GM19395 (cell line): ENCODE measurements around the gene HSCB.
"Not testable (repeated sequence)": the region's sequence is repeated elsewhere in the genome, so short reads cannot be mapped to it uniquely, and the experiment has no call there.

Experiments
- ATAC-seq: cut with Tn5 transposase; IDR thresholded peaks from one replicate; pipeline ENCODE4 v1.9.1; 2021; ENCODE audit warnings: mild to moderate bottlenecking, moderate library complexity; ENCODE audit not compliant: unreplicated experiment

HSCB gene, protein sequence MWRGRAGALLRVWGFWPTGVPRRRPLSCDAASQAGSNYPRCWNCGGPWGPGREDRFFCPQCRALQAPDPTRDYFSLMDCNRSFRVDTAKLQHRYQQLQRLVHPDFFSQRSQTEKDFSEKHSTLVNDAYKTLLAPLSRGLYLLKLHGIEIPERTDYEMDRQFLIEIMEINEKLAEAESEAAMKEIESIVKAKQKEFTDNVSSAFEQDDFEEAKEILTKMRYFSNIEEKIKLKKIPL

DNA sequence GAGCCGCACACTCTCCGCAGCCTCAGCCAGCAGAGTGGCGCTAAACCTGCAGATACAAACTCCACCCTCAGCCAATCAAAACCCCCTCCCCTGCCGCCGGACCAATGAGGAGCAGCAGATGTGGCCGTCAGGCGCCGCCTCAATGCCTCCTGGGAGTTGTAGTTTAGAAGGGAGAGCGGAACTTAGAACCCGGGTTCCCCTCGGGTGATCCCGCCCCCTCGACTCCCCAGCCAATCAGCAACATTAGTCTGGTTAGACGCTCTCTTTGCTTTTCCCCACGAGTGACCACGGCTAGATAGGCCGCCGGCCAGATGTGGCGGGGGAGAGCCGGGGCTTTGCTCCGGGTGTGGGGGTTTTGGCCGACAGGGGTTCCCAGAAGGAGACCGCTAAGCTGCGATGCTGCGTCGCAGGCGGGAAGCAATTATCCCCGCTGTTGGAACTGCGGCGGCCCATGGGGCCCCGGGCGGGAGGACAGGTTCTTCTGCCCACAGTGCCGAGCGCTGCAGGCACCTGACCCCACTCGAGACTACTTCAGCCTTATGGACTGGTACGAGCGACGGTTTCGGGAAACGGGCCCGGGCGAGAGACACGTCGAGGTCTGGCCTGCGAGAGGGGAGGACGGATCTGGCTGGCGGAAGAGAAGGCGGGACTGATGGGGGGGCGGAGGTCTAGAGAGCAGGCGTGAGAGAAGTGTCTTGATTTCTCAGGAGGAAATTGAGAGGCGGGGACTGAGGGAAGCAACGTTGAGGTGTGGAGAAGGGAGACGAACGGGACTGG, at the start of gene HSCB, which contains the start of gene CHEK2:
Gene HSCB, plus strand, starts transcription at position 255 of the 777 bp plus-strand sequence. Its CDS starts 57 bp downstream, at position 312.
Gene CHEK2, minus strand, starts transcription at position 36 of the 777 bp plus-strand sequence. CDS start 7,099 bp downstream, outside the sequence.
- ATAC-seq = peak; percentile 91

DNA sequence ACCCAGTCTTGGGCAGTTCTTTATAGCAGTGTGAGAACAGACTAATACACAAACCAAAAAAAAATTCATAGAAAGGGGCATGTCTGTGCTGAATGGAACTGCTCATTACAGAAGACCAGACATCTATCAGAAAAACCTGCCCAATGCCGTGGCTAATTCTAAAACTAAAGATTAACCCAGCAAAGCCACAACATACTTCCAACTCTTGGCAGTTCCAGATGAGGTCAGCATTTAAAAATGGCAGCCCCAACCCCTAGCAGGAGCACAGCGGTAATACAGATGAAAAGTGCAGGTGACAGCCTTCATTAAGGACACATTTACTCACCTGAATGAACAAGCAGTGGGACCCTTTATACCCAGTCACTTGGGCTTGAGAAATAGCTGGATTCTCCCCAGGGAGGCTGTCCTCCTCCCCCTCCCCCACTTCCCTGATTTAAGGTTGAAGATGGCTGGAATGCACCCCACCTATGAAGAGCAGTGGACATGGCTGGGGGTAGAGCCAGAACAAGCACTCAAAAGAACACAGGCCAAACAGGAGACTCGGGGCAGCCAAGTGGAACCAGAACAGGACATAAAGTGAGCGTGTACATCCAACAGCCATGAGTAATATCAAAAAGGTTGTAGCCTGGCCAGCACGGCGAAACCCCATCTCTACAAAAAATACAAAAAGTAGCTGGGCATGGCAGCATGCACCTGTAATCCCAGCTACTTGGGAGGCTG, 48.6 kb upstream of the HSCB start:
- not testable (repeated sequence) for ATAC-seq

DNA sequence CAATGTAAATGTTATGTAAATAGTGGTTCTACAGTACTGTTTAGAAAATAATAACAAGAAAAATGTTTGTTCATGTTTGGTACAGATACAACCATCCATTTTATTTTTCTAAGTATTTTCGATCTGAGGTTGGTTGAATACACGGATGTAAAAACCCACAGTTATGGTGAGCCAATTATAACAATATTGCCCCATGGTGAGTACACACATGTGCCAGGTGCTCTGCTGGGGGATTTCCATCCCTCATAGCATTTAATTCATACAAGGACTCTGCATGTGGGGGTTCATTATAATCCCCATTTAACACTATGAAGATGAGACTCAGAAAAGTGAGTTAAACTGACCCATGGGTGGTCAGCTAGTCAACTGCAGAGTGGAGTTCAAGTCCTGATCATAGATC, 38.9 kb upstream of the HSCB start:
- ATAC-seq = no peak

DNA sequence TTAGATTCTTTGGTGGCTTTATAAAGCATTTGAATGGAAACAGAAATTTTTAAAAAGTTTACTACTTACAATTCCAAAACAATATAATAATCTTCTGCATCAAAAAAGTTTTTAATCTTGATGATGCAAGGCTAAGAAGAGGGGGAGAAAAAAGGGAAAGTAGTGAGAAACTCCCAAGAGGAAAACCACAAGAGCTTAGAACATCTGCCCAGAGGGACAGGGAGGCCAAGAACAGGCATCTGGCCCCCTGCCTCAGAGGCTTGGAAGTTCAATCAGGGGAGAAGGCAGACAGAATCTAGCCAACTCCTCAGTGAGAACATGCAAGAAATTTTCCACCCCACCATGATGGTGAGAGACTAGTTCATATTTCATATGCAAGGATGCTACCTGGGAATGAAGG, 38.4 kb upstream of the HSCB start:
- ATAC-seq = no peak

DNA sequence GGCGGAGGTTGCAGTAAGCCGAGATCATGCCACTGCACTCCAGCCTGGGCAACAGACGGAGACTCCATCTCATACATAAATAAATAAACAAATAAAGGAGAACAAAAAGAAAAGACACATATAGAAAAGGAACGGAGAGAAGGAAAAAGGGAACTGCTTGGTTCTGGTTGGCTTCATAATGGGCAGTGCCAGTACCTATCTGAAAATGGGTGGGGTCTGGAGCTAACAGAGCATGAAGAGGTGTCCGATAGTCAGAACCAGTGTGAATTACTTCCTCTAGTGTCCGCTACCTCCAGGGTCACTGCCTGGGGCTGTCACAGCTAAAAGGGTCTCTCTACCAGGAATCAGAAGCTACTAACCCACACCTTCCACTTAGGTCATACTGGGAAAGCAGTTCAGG, 35.0 kb upstream of the HSCB start:
- no peak for ATAC-seq

DNA sequence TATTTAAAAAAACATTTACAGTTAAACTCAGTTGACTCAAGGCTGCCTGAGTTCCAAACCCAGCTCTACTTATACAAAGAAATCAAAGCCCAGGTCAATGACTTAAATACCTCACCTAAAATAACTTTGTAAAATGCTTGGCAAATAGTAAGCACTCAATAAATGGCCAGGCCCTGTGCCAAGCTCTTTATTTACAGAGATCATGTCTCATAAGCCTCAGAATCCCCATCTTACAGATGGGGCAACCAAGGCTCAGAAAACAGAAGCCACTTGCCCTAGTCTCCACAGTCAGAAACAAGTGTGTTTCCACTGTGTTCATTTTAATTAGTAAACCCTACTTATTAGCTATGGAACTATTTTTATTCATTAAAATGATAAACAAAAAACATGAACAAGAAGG, 31.7 kb upstream of the HSCB start:
- ATAC-seq = no peak

DNA sequence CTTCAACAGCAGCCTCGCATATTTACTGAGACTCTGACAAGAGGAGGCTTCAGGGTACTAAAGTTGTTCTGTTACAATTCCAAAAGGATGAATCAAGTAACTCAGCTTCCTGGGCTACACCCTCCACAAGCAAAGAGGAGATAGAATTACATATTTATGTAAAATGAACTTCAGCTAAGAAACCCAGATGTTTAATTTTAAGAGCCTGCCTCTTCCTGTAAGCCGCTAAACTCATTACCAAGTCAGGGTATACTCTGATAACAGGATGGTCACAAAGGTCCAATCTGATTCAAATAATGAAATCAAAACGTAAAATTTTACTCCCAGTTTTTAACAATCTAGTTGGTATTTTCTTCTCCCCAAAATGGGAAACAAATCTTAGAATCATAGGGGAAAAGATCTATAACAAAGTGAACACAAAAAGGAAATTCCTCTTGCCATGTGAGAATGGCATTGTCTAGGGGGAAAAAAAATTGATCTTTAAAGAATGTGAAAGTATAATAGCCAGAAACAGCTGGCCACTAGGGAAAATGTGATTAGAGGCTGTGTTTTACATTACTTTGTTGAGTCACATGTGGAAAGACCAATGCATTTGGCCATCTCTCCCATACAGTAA, 31.2 kb upstream of the HSCB start:
- ATAC-seq = no peak

DNA sequence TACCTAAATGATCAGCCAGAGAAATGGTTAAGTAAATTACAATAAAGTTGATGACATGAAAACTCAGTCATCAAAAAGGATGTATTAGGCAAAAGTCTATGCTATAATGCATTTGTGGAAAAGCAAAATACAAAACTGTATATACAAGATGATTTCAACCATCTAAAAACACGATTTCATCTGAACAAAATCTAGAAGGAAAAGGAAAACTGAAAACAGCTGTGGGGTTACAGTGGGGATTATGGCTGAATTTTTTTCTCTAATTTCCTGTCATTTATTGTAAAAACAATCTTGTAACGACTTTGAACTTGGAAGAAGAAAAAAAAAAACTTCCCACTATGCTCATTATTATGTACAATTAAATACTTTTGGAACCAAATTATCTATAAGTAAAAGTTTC, 30.5 kb upstream of the HSCB start:
- ATAC-seq = no peak

DNA sequence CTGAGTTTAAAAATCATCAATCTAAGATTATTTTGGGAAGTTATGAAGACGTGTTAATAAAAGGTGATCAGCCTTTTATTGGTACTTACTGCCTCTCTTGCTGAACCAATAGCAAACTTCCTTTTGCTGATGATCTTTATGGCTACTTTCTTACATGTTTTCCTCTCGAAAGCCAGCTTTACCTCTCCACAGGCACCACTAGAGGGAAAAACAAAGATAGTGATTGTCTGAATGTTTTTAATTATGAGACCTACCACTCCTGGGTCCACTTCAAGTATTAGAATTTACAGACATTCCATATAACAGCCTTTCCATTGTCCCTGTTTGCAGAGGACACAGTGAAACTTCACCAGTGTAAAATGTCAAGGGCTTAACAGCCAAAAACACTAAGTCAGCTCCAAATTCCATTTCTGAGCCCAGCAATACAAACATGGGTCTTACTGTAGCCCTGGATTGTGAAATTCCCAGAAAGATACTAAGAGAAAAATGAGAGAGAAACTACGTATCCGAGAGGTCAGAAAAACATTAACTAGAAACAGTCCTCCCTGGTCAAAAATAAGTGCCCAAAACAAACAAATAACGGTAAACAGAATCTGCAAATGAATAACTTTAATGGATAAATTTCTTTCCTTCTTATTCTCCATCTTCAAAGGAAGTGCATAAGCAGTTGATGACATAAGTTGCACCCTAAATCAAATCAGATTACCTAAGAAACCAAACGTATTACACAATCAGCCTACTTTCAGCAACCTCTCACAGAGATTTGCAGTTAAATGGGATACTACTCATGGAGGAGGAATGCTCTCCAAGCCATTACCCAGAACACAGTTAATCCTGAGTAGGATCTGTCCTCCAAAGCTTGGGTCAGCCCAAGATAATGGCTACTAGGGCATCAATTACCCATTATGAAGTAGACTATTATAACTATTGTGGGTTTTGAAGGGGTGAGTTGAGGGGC, 29.7 kb upstream of the HSCB start:
- no peak for ATAC-seq

DNA sequence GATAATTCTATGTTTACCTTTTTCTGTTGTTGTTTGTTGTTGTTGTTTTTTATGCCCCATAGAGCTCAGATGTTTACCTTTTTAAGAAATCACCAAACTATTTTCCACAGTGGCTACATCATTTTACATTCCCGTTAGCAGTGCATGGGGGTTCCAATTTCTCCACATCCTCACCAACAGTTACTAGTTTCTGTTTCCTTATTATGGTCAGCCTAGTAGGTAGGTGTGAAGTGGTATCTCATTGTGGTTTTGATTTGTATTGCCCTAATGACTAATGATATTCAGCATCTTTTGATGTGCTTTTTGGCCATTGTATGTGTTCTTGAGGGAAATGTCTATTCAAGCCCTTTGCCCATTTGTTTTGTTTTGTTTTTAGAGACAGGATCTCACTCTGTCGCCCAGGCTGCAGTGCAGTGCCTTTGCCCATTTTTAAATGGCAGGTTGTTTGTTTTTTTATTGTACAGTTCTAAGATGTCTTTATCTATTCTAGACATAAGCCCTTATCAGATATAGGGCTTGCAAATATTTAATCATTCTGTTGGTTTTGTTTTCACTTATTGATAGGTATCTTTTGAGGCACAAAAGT, 27.7 kb upstream of the HSCB start:
- no peak for ATAC-seq

DNA sequence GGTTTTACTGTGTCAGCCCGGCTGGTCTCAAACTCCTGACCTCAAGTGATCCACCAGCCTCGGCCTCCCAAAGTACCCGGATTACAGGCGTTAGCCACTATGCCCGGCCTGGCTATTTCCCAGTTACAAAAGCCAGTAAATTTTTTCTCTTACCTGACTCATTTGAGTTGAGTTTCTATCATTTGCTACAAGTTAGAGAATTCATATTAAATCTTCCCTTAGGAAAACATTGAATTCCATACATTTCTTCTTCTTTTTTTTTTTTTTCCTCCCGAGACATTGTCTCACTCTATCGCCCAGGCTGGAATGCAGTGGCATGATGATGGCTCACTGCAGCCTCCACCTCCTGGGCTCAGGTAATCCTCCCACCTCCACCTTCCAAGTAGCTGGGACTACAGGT, 26.2 kb upstream of the HSCB start:
- ATAC-seq = no peak

DNA sequence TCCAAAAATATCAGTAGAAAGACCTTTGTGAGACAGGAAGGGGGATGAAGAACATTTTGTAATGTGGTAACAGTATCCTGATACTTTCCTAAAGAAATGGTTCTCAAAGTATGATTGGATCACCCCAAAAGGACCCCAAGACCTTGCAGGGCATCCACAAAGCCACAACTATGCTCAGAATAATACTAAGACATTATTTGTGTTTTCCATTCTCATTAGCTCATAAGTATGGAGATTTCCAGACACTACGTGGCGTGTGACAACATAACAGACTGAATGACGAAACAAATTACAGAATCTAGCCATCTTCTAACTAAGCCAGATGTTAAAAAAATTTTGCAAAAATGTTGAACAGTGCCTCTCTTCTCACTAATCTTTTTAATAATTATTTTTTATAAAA, 25.2 kb upstream of the HSCB start:
- ATAC-seq = no peak

DNA sequence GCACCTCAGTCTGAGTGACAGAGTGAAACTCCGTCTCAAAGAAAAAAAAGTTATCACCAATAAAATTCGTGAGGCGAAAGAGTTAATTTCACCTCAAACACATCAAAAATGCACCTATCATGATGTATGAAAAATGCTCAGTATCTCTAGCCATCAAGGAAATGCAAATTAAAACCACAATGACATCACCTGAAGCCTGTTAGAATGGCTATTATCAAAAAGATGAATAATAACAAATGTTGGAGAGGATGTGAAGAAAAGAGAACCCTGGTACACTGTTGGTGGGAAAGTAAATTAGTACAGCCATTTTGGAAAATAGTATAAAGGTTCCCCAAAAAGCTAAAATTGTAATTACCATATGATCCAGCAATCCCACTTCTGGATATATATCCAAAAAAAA, 23.8 kb upstream of the HSCB start:
- no peak for ATAC-seq

DNA sequence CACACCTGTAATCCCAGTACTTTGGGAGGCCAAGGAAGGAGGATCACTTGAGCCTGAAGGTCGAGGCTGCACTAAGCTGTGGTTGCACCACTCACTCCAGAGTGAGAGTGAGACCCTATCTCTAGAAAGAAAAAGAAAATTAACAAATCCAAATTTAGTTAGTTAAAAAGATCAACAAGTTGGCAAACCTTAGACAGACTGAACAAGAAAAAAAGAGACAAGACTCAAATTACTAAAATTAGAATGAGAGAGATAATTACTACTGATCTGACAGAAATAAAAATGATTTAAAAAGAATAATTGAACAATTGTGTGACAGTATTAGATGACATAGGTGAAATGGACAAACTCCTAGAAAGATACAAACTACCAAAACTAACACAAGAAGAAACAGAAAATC, 13.8 kb upstream of the HSCB start:
- no peak for ATAC-seq

DNA sequence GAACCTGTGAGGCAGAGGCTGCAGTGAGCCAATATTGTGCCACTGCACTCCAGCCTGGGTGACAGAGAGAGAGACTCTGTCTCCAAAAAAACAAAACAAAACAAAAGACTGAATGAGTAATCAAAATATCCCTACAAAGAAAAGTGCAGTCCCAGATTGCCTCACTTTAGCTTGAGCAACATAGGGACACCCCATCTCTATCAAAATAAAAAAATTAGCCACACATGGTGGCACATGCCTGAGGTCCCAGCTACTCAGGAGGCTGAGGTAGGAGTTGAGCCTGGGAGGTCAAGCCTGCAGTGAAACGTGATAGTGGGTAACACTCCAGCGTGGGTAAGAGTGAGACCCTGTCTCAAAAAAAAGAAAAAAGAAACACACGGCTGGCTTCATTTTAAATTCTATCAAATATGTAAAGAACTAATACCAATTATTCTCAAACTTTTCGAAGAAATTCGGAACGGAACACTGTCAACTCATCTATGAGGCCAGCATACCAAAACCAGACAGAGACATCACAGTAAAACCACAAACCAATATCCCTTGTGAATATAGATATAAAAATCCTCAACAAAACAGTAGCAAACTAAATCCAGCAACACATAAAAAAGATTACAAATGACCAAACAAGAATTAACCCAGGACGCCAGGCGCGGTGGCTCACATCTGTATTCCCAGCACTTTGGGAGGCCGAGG, 13.1 kb upstream of the HSCB start:
- ATAC-seq = no peak

DNA sequence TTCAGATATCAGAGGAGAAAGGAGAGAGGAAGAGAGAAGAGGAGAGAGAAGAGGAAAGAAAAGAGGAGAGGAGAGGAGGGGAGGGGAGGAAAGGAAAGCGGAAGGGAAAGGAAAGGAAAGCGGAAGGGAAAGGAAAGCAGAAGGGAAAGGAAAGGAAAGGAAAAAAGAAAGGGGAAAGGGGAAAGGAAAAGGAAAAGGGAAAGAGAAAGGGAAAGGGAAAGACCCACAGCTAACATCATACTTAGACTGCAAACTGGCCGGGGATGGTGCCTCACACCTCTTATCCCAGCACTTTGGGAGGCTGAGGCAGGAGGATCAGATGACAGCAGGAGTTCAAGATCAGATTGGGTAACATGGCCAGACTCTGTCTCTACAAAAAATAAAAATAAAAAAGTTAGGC, 11.7 kb upstream of the HSCB start:
- no peak for ATAC-seq

DNA sequence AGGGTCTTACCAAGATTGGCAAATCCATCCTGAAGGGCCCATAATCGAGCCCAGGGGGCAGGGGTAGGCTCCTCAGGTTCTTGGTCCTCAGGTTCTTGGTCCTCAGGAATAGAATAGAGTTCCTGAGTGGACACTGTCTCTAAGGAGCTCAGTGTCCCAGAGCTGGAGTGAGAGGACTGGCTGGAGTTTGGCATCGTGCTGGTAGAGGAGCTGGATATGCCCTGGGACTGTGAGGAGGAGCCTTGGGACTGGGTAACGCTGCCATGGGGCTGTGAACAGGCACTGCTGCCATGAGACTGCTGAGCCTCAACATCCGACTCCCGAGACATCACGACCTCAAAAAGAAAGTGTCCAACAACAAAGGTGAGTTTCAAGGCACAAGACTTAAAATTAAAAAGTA, 7.4 kb upstream of the HSCB start:
- no peak for ATAC-seq

DNA sequence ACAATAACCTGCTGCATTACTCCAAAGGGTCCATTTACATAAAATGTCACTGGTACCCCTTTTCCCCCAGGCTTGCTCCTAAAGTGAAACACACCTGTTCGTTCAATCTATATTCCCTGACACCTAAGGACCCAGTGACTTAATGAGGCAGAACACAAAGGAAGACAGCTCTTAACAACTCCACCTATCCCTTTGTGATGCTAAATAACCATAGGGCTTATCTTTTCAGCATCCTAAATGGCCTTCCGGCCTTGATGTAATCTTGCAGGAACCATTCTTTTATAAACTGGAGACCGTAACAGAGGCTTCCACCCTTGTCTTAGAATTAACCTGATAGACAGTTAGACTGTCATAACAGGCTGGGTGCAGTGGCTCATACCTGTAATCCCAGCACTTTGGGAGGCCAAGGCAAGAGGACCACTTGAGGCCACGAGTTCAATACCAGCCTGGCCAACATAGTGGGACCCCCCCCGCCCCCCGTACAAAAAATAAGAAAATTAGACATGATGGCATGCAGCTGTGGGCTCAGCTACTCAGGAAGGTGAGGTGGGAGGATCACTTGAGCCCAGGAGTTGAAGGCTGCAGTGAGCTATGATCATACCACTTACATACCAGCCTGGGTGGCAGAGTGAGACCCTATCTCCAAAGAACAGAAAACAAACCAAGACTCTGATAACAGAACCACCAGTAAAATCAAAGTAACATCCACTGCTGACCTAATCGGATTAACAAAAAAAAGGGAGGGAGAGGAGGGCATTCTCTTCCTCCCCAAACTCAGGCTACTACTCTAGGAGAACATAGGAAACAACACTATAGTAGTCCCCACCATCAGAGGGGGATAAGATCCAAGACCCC, 5.3 kb upstream of the HSCB start:
- no peak for ATAC-seq
